Upper lobe of left lung (tissue), 4 donors: ENCODE data around the gene RBFOX2.

Experiments
- EP300 ChIP-seq, 4 donors: sonication (generic); formaldehyde crosslinking; IDR thresholded peaks; one replicate each; pipeline ENCODE4 v1.5.1; 2017; ENCODE audit warnings: antibody characterized with exemption in 4 of 4, control low read depth in 2 of 4
- POLR2A ChIP-seq, 4 donors: fragments of 450-650 bp; IDR thresholded peaks; one replicate each; pipeline ENCODE4 v1.5.1; 2016 to 2017; ENCODE audit warnings: antibody characterized with exemption in 4 of 4, mild to moderate bottlenecking in 2 of 4
- POLR2AphosphoS5 ChIP-seq, 2 donors: sonication (generic); formaldehyde crosslinking; IDR thresholded peaks; one replicate each; pipeline ENCODE4 v1.5.1; 2017; ENCODE audit warnings: antibody characterized with exemption in 2 of 2
- TF ChIP-seq, protein P1 (sequence below), 6 experiments: fragments of 450-650 bp in 4 of 6; fragments of 200-600 bp in 2 of 6; sonication (generic) in 2 of 6; IDR thresholded peaks; one replicate each; pipeline ENCODE4 v1.5.1; 2016 to 2019; ENCODE audit warnings: antibody characterized with exemption in 6 of 6

DNA sequence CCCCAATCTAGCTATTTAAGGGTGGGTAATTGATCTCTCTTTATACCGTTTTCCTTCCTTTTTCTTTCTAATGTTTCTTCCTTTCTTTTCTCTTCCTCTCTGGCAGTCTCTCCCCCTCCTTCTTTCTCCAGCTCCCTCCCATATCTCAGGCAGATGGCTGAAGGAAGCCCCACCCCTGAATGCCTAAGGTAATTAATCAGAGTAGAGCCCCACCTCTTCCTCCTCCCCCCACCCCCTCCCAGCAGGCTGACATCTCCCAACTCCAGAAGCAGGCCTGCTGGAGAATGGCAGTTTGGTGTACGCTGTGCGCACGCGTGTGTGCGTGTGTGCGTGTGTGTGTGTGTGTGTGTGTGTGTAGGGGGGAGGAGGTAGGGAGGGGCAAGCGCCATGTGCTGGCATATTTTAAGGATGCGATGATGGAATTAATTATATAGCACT is 188.3 kb downstream of the RBFOX2 start:
- TF ChIP-seq, protein P1, sequence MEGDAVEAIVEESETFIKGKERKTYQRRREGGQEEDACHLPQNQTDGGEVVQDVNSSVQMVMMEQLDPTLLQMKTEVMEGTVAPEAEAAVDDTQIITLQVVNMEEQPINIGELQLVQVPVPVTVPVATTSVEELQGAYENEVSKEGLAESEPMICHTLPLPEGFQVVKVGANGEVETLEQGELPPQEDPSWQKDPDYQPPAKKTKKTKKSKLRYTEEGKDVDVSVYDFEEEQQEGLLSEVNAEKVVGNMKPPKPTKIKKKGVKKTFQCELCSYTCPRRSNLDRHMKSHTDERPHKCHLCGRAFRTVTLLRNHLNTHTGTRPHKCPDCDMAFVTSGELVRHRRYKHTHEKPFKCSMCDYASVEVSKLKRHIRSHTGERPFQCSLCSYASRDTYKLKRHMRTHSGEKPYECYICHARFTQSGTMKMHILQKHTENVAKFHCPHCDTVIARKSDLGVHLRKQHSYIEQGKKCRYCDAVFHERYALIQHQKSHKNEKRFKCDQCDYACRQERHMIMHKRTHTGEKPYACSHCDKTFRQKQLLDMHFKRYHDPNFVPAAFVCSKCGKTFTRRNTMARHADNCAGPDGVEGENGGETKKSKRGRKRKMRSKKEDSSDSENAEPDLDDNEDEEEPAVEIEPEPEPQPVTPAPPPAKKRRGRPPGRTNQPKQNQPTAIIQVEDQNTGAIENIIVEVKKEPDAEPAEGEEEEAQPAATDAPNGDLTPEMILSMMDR (IDR thresholded peaks at IDR 0.05), result no peak
- TF ChIP-seq POLR2A (IDR thresholded peaks at IDR 0.05) (peak in 1 of 4 donors; percentile 34), POLR2AphosphoS5 (IDR thresholded peaks at IDR 0.05) (peak; percentile 55 to 69), EP300 (IDR thresholded peaks at IDR 0.05) (no peak)
